ENCODE data around the gene APBA3. TPM values are rescaled to one million over a fixed set of nuclear protein-coding genes. Genes with fewer than 3 reads are reported as not detected.

Gene APBA3
- total and polyA plus RNA-seq, 4 donors = 16.5 to 38.0 (median 22.6) TPM

- Histone ChIP-seq H3K4me3 (no peak within 1 kb of the TSS), H3K36me3 (ENCODE audit: control insufficient read depth in 4 of 4, insufficient read depth in 4 of 4, low read length in 4 of 4) (peaks cover 0 to 18% (median 0%) of the 10 kb centered on the region in 4 donors), H3K4me1 (ENCODE audit: control insufficient read depth in 5 of 5, insufficient read depth in 5 of 5, low read length in 5 of 5) (no peaks in the 10 kb centered on the region), H3K27ac (ENCODE audit: low read depth in 1 of 2, low read length in 1 of 2) (no peak within 1 kb of the TSS), H3K9me3 (ENCODE audit: control insufficient read depth in 4 of 4, insufficient read depth in 3 of 4, low read length in 3 of 4) (no peaks in the 10 kb centered on the region), H3K27me3 (ENCODE audit: control insufficient read depth in 3 of 3, insufficient read depth in 3 of 3, low read length in 2 of 3) (no peaks in the 10 kb centered on the region), H3K9ac (ENCODE audit: insufficient read depth in 1 of 2, low read length in 2 of 2) (no peak within 1 kb of the TSS)
- WGBS, 2 donors = 56 to 61% methylated on average over 23 of the region's 23 CpGs
- ATAC-seq (ENCODE audit: insufficient read depth, low FRiP score) = no peak
- TF ChIP-seq CTCF (IDR thresholded peaks at IDR 0.05; ENCODE audit: control extremely low read depth, extremely low read depth) = no peak
- no peak for DNase-seq
These were observed 10.5 kb upstream of the APBA3 start, which contains the start of gene RAX2 for GRCh38 chr19:3771906-3772455. TSS of gene RAX2 (minus strand) at chr19:3772228. CDS start at chr19:3771742, 486 bp downstream.

GRCh38 chr19:3771000-3771905 is 9.8 kb upstream of the APBA3 start:
- peaks cover 0 to 25% (median 0%) of the 10 kb centered on the region in 4 donors for H3K36me3 ChIP-seq (ENCODE audit: control insufficient read depth in 4 of 4, insufficient read depth in 4 of 4, low read length in 4 of 4)
- H3K27me3 ChIP-seq (ENCODE audit: control insufficient read depth in 3 of 3, insufficient read depth in 3 of 3, low read length in 2 of 3) = no peaks in the 10 kb centered on the region
- no peak overlapping the region for H3K27ac ChIP-seq (ENCODE audit: low read depth in 1 of 2, low read length in 1 of 2)
- no peak for ATAC-seq (ENCODE audit: insufficient read depth, low FRiP score)
- no peaks in the 10 kb centered on the region for H3K4me1 ChIP-seq (ENCODE audit: control insufficient read depth in 5 of 5, insufficient read depth in 5 of 5, low read length in 5 of 5)
- H3K9ac ChIP-seq (ENCODE audit: insufficient read depth in 1 of 2, low read length in 2 of 2) = no peak overlapping the region
- no peak for DNase-seq
- 84 to 87% methylated on average over 33 to 35 of the region's 35 CpGs for WGBS, 2 donors
- no peak overlapping the region for H3K4me3 ChIP-seq
- no peak for TF ChIP-seq CTCF (IDR thresholded peaks at IDR 0.05; ENCODE audit: control extremely low read depth, extremely low read depth)
- H3K9me3 ChIP-seq (ENCODE audit: control insufficient read depth in 4 of 4, insufficient read depth in 3 of 4, low read length in 3 of 4) = no peaks in the 10 kb centered on the region

GRCh38 chr19:3770136-3770999 is 8.9 kb upstream of the APBA3 start:
- Histone ChIP-seq H3K27ac (ENCODE audit: low read depth in 1 of 2, low read length in 1 of 2) (no peak overlapping the region), H3K36me3 (ENCODE audit: control insufficient read depth in 4 of 4, insufficient read depth in 4 of 4, low read length in 4 of 4) (peaks cover 0 to 25% (median 0%) of the 10 kb centered on the region in 4 donors), H3K9me3 (ENCODE audit: control insufficient read depth in 4 of 4, insufficient read depth in 3 of 4, low read length in 3 of 4) (no peaks in the 10 kb centered on the region), H3K4me3 (no peak overlapping the region), H3K9ac (ENCODE audit: insufficient read depth in 1 of 2, low read length in 2 of 2) (no peak overlapping the region), H3K27me3 (ENCODE audit: control insufficient read depth in 3 of 3, insufficient read depth in 3 of 3, low read length in 2 of 3) (no peaks in the 10 kb centered on the region), H3K4me1 (ENCODE audit: control insufficient read depth in 5 of 5, insufficient read depth in 5 of 5, low read length in 5 of 5) (no peaks in the 10 kb centered on the region)
- no peak for TF ChIP-seq CTCF (IDR thresholded peaks at IDR 0.05; ENCODE audit: control extremely low read depth, extremely low read depth)
- no peak for DNase-seq
- WGBS, 2 donors = 84 to 85% methylated on average over 37 to 53 of the region's 53 CpGs
- ATAC-seq (ENCODE audit: insufficient read depth, low FRiP score) = no peak

Data from lung (tissue), 12 donors.